ENCODE measurements around the gene DAB2IP.

DAB2IP gene

GRCh38 chr9:121656941-121657470 lies 5.6 kb downstream of the DAB2IP start:
- POLR2A ChIA-PET, result no interaction called here
- Histone ChIP-seq H3K4me1 (ENCODE audit: control insufficient read depth, insufficient read depth, low read length) (peaks cover 6% of the 10 kb centered on the region), H3K27ac (ENCODE audit: extremely low read depth, low read depth, low read length) (no peak overlapping the region), H3K4me3 (ENCODE audit: low read depth, low read length) (no peak overlapping the region), H3K9me3 (ENCODE audit: control insufficient read depth, insufficient read depth, low read depth, low read length) (no peaks in the 10 kb centered on the region), H3K36me3 (ENCODE audit: control insufficient read depth in 2 of 2, insufficient read depth in 1 of 2, low read length in 2 of 2) (peaks cover 0 to 8% of the 10 kb centered on the region in 2 experiments; a peak in 1 of 3 replicates)
- CTCF ChIA-PET, result interaction anchor here (0.5 to 1.6 kb wide), 5 partner anchors 14 to 38 kb away, joined by 3 to 13 read pairs (median 4); no protein-coding TSS in a partner anchor
- TF ChIP-seq SETDB1 (IDR thresholded peaks at IDR 0.05; ENCODE audit: insufficient read length, low read length) (no peak), ZNF623 (tag by site-specific recombination; IDR thresholded peaks at IDR 0.05) (no peak), ZNF677 (tag by site-specific recombination; IDR thresholded peaks at IDR 0.05) (no peak), ZNF621 (tag by site-specific recombination; IDR thresholded peaks at IDR 0.05) (no peak), PRDM4 (tag by site-specific recombination; IDR thresholded peaks at IDR 0.05) (no peak), ZNF248 (tag by site-specific recombination; IDR thresholded peaks at IDR 0.05) (no peak), ZNF398 (tag by site-specific recombination; IDR thresholded peaks at IDR 0.05) (no peak), SCRT2 (tag by site-specific recombination; IDR thresholded peaks at IDR 0.05) (peak; percentile 86), SCRT1 (tag by site-specific recombination; IDR thresholded peaks at IDR 0.05; ENCODE audit: borderline replicate concordance) (peak; percentile 67; the same call in 1 of the 2 replicates), KLF10 (tag by site-specific recombination; IDR thresholded peaks at IDR 0.05) (no peak), ZNF37A (tag by site-specific recombination; IDR thresholded peaks at IDR 0.05) (no peak)

- H3K4me1 ChIP-seq (ENCODE audit: control insufficient read depth, insufficient read depth, low read length), result no peaks in the 10 kb centered on the region
Measured at GRCh38 chr9:121658166-121658565, 6.7 kb downstream of the DAB2IP start.

More at GRCh38 chr9:121658166-121658565, 6.7 kb downstream of the DAB2IP start:
- TF ChIP-seq ZNF19 (tag by site-specific recombination; IDR thresholded peaks at IDR 0.05; ENCODE audit: low read depth), result no peak
- TF ChIP-seq, protein P1, sequence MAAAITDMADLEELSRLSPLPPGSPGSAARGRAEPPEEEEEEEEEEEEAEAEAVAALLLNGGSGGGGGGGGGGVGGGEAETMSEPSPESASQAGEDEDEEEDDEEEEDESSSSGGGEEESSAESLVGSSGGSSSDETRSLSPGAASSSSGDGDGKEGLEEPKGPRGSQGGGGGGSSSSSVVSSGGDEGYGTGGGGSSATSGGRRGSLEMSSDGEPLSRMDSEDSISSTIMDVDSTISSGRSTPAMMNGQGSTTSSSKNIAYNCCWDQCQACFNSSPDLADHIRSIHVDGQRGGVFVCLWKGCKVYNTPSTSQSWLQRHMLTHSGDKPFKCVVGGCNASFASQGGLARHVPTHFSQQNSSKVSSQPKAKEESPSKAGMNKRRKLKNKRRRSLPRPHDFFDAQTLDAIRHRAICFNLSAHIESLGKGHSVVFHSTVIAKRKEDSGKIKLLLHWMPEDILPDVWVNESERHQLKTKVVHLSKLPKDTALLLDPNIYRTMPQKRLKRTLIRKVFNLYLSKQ (tag by site-specific recombination; IDR thresholded peaks at IDR 0.05; ENCODE audit: borderline replicate concordance), result no peak
- TF ChIP-seq ZNF433 (tag by site-specific recombination; IDR thresholded peaks at IDR 0.05; ENCODE audit: low read depth), result no peak
- TF ChIP-seq ZBTB7A (tag by site-specific recombination; IDR thresholded peaks at IDR 0.05; ENCODE audit: low read depth), result no peak
- no peak for TF ChIP-seq ZNF416 (tag by site-specific recombination; IDR thresholded peaks at IDR 0.05)
- TF ChIP-seq, protein P2, sequence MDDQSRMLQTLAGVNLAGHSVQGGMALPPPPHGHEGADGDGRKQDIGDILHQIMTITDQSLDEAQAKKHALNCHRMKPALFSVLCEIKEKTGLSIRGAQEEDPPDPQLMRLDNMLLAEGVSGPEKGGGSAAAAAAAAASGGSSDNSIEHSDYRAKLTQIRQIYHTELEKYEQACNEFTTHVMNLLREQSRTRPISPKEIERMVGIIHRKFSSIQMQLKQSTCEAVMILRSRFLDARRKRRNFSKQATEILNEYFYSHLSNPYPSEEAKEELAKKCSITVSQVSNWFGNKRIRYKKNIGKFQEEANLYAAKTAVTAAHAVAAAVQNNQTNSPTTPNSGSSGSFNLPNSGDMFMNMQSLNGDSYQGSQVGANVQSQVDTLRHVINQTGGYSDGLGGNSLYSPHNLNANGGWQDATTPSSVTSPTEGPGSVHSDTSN (CRISPR knock-in tag; IDR thresholded peaks at IDR 0.05), result no peak
- no peak for TF ChIP-seq RBAK (tag by site-specific recombination; IDR thresholded peaks at IDR 0.05)
- ChIA-PET CTCF (interaction anchor here (0.9 to 1.0 kb wide), 3 partner anchors 26 to 112 kb away, joined by 3 to 5 read pairs (median 4); no protein-coding TSS in a partner anchor), POLR2A (no interaction called here)
- Histone ChIP-seq H3K4me3 (ENCODE audit: low read depth, low read length) (no peak overlapping the region), H3K27ac (ENCODE audit: extremely low read depth, low read depth, low read length) (no peak overlapping the region), H3K9me3 (ENCODE audit: control insufficient read depth, insufficient read depth, low read depth, low read length) (no peaks in the 10 kb centered on the region), H3K36me3 (ENCODE audit: control insufficient read depth in 2 of 2, insufficient read depth in 1 of 2, low read length in 2 of 2) (peaks cover 0 to 8% of the 10 kb centered on the region in 2 experiments; a peak in 1 of 3 replicates)
